Stimulated activated memory B cell treated with anti-CD40 and anti-IgM and Interleukin-4, amounts not matched to agents 10 μg/mL and 1 μg/mL and 100 μg/mL, for 72 hours (primary cell): ENCODE data around the gene CRK.
"Not testable (repeated sequence)": the region's sequence is repeated elsewhere in the genome, so short reads cannot be mapped to it uniquely, and the experiment has no call there.

Experiments used
- ATAC-seq: fragments of 150-1000 bp; cut with Tn5 transposase; 2 replicates; pipeline ENCODE4 v1.10.0; 2021
- H3K27ac Mint-ChIP-seq: one replicate; pipeline ENCODE4 v1.8.0; 2022; ENCODE audit warnings: mild to moderate bottlenecking, mixed read lengths
- H3K27me3 Mint-ChIP-seq: one replicate; pipeline ENCODE4 v1.8.0; 2022; ENCODE audit warnings: mixed read lengths
- H3K36me3 Mint-ChIP-seq: one replicate; pipeline ENCODE4 v1.8.0; 2022; ENCODE audit warnings: mixed read lengths
- H3K4me1 Mint-ChIP-seq: one replicate; pipeline ENCODE4 v1.8.0; 2022; ENCODE audit warnings: mixed read lengths
- H3K4me3 Mint-ChIP-seq: one replicate; pipeline ENCODE4 v1.8.0; 2022; ENCODE audit warnings: mild to moderate bottlenecking, moderate library complexity, mixed read lengths
- H3K9me3 Mint-ChIP-seq: one replicate; pipeline ENCODE4 v1.8.0; 2022; ENCODE audit warnings: mixed read lengths

The CRK gene

DNA sequence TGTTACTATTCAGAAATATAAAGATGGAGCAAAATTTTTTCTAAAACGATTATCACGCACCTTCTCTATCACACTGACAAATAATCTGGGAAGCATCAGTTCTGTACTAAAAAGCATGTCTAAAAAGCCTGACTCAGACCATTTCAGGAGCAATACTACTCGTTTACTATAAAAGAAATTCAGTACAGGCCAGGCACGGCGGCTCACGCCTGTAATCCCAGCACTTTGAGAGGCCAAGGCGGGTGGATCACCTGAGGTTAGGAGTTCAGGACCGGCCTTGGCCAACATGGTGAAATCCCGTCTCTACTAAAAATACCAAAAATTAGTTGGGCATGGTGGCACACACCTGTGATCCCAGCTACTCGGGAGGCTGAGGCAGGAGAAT lies 77.6 kb downstream of the CRK start:
- H3K27me3 Mint-ChIP-seq, H3K36me3 Mint-ChIP-seq, H3K4me3 Mint-ChIP-seq, H3K9me3 Mint-ChIP-seq, H3K27ac Mint-ChIP-seq, ATAC-seq: not testable (repeated sequence)
- H3K4me1 Mint-ChIP-seq, result peaks cover 82% of the 10 kb centered on the region

DNA sequence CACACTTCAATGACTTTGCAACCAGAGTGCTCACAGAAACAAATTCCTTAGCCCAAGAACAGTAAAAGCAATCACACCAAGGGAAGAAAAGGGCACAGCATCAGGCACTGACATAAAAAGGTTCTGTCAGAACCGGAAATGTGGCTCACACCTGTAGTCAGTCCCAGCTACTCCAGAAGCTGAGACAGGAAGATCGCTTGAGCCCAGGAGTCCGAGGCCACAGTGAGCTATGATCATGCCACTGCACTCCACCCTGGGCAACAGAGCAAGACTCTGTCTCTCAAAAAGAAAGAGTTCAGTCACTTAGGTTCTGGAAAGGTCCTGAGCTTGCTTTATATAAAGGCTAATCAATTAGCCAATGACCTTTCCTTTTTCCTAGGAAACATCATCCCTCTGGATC lies 78.7 kb downstream of the CRK start:
- H3K27ac Mint-ChIP-seq, result peak overlapping the region; percentile 71
- no peaks in the 10 kb centered on the region for H3K27me3 Mint-ChIP-seq
- ATAC-seq, result no peak
- H3K36me3 Mint-ChIP-seq, result peaks cover 6% of the 10 kb centered on the region
- H3K4me3 Mint-ChIP-seq, result peak overlapping the region; percentile 4
- H3K9me3 Mint-ChIP-seq, result no peaks in the 10 kb centered on the region
- peaks cover 85% of the 10 kb centered on the region for H3K4me1 Mint-ChIP-seq

DNA sequence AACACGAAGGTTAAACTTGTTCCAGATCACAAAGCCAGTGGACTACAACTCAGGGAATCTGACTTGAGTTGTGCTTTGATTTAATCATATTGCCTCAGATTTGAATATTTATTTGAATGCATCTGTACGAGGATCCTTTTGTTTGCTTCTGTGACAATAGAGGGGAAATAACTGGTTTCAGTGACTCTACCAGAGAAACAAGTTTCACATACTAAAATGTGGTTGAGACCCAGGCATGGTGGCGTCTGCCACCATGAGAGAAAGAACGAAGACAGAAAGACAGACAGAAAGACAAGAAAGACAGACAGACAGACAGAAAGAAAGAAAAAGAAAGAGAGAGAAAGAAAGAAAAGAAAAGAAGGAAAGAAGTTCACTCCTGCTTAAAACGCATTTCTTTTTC lies 80.0 kb downstream of the CRK start:
- H3K4me1 Mint-ChIP-seq, result peaks cover 85% of the 10 kb centered on the region
- H3K27me3 Mint-ChIP-seq, result no peaks in the 10 kb centered on the region
- H3K36me3 Mint-ChIP-seq, result no peaks in the 10 kb centered on the region
- peak overlapping the region; percentile 32 for H3K4me3 Mint-ChIP-seq
- H3K9me3 Mint-ChIP-seq, result no peaks in the 10 kb centered on the region
- ATAC-seq, result peak; percentile 63
- H3K27ac Mint-ChIP-seq, result peak overlapping the region; percentile 42

DNA sequence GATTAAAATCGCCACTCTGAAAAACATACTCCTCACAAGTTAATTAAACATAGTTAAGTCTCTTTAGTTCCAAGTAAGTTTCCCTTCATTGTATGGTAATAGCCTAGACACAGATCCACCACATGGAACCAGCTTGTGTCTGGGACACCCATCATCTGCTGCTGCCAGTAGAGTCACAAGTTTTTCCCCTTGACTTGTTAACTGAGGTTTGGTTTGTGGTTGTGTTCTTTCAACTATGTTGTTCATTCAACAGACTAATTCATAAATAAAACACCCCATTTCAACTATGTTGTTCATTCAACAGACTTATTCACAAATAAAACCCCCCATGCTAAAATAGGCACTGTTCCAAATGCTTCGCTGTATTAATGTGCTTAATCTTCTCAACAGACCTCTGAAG lies 80.4 kb downstream of the CRK start:
- no peak for ATAC-seq
- Mint-ChIP-seq H3K36me3 (no peaks in the 10 kb centered on the region), H3K27me3 (no peaks in the 10 kb centered on the region), H3K9me3 (no peaks in the 10 kb centered on the region), H3K4me1 (peaks cover 85% of the 10 kb centered on the region), H3K27ac (peak overlapping the region; percentile 42), H3K4me3 (no peak overlapping the region)

DNA sequence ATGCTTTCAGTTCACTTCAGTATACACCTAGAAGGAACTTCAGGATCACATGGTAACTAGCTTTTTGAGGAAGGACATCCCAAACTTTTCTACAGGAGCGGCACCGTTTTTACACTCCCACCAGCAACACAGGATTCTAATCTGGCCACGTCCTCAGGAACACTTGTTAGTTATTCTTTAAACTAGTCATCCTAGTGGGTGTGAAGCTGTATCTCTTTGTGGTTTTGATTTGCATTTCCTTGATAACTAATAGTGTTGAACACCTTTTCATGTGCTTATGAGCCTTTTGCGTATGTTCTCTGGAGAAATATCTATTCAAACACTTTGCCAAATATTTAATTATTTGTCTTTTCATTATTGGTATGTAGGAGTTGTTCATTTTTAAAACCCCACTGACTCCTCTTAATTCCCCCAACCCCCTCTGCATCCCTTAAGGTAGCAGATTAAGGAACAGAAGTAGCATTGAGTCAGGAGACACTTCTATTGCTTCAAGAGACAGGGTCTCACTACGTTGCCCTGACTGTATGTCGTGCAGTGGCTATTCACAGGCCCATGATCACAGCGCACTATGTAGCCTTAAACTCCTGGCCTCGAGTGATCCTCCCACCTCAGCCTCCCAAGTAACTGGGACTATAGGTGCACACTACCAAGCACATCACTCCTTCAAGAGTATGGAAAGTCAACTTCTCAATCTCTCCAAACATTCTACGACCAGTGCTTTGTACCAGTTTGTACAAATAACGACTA lies 81.4 kb downstream of the CRK start:
- H3K27me3 Mint-ChIP-seq, result no peaks in the 10 kb centered on the region
- no peaks in the 10 kb centered on the region for H3K36me3 Mint-ChIP-seq
- peak; percentile 58 for ATAC-seq
- H3K4me3 Mint-ChIP-seq, result peak overlapping the region; percentile 4
- peak overlapping the region; percentile 42 for H3K27ac Mint-ChIP-seq
- H3K9me3 Mint-ChIP-seq, result no peaks in the 10 kb centered on the region
- peaks cover 80% of the 10 kb centered on the region for H3K4me1 Mint-ChIP-seq

DNA sequence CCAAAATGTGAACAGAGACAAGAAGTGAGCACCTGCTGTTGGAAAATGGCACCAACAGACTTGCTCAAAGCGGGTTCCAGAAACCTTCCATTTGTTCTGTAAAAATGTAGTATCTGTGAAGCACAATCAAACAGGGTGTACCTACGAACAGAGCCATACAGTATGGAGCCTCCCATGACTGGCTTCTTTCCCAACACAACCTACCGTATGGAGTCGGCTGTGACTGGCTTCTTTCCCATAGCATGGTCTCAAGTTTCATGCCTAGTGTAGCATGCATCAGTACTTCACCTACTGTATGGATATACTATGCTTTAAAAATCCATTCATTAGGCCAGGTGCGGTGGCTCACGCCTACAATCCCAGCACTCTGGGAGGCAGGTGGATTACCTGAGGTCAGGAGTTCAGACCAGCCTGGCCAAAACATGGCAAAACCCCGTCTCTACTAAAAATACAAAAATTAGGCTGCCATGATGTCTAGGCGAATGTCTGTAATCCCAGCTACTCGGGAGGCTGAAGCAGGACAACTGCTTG lies 82.3 kb downstream of the CRK start:
- Mint-ChIP-seq H3K4me3 (no peak overlapping the region), H3K36me3 (no peaks in the 10 kb centered on the region), H3K9me3 (no peaks in the 10 kb centered on the region), H3K27me3 (no peaks in the 10 kb centered on the region), H3K27ac (no peak overlapping the region), H3K4me1 (peaks cover 77% of the 10 kb centered on the region)
- ATAC-seq, result no peak

DNA sequence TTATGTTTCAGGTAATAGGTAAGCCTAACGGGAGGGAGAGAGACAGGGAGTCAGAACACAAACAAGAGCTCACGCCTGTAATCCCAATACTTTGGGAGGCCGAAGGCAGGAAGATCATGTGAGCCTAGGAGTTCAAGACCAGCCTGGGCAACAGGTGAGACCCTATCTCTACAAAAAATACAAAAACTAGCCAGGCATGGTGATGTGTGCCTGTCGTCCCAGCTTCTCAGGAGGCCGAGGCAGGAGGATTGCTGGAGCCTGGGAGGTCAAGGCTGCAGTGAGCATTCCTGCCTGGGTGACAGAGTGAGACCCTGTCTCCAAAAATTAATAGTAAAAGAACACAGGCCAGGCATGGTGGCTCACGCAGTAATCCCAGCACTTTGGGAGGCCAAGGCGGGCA lies 83.4 kb downstream of the CRK start:
- H3K27ac Mint-ChIP-seq, result no peak overlapping the region
- H3K9me3 Mint-ChIP-seq, result no peaks in the 10 kb centered on the region
- no peaks in the 10 kb centered on the region for H3K36me3 Mint-ChIP-seq
- no peaks in the 10 kb centered on the region for H3K27me3 Mint-ChIP-seq
- no peak overlapping the region for H3K4me3 Mint-ChIP-seq
- no peak for ATAC-seq
- H3K4me1 Mint-ChIP-seq, result peaks cover 79% of the 10 kb centered on the region

DNA sequence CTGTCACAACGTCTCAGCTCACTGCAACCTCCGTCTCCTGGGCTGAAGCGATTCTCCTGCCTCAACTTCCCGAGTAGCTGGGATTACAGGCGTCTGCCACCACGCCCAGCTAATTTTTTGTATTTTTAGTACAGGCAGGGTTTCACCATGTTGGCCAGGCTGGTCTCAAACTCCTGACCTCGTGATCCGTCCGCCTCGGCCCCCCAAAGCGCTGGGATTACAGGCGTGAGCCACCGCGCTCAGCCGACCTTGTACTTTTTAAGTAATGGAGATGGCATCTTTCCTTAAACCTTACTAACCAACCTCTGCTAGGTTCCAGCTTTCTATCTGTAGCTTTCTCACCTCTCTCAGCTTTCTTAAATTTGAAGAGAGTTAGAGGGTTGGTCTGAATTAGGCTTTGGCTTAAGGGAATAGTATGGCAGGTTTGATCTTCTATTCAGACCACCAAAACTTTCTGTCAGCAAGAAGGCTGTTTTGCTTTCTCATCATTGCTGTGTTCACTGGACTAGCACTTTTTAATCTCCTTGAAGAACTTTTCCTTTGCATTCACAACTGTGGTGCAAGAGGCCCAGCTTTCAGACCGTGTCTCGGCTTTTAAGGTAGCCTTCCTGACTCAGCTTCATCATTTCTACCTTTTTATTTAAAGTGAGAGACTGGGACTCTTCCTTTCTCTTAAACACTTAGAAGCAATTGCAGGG lies 84.0 kb downstream of the CRK start:
- no peaks in the 10 kb centered on the region for H3K27me3 Mint-ChIP-seq
- H3K9me3 Mint-ChIP-seq, result no peaks in the 10 kb centered on the region
- no peaks in the 10 kb centered on the region for H3K36me3 Mint-ChIP-seq
- H3K4me1 Mint-ChIP-seq, result peaks cover 79% of the 10 kb centered on the region
- no peak overlapping the region for H3K27ac Mint-ChIP-seq
- no peak for ATAC-seq
- H3K4me3 Mint-ChIP-seq, result no peak overlapping the region
